NK-92 treated with Interleukin-12 subunit alpha and Interleukin-12 subunit beta, amount 100 ng/mL, for 24 hours (cell line): ENCODE results near the gene BACE1.

Experiments used
- DNase-seq: peaks from one replicate; lab custom pipeline; 2025; lab: John Stamatoyannopoulos, UW

Gene BACE1

DNA sequence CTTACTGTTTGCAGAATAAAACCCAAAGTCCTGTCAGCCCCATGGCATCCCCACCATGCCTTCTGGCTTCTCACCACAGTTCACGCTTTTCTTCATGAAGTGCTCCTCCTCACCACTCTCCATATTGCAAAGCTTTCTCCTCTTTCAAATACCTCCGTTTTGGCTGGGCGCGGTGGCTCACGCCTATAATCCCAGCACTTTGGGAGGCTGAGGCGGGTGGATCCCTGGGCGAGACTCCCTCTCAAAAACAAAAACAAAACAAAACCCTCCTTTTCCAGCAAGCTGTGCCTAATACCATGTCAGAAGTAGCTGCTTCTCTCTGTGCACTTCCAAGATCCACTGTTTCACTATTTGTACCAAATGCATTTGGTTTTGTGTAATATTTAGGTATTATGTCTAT, 6.7 kb downstream of the BACE1 start:
- no peak for DNase-seq

- no peak for DNase-seq
Measured at GRCh38 chr11:117305145-117305544, 10.9 kb downstream of the BACE1 start.

DNA sequence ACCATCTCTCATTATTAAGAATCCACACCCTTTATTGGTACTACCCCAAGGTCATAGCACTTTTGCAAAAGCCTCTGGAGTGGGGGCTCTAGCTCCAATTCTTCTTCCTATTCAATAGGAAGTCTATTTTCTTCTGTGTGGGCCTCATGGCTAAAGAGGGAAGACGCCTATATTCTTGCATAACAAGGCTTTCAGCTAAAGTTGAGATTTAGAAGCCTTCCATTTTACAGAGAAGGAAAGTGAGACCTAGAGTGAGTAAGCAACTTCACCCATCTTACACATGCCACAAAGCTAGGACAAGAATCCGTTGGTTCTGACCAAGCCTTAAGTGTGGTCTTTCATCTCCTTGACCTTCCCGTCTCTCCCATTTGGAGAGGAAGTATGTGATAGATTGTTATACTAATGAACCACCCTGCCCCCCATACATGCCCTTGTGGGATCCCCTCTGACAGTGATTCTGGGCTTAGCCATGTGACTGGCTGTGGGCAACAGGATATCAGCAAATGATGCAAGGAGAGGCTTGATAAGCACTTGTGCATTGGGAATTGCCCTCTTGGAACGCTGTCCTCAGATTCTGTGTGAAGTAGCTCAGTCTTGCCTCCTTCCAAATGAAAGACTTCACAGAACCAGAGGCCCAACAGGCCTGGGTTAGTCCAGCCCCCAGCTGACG, 12.3 kb downstream of the BACE1 start:
- DNase-seq, result no peak

DNA sequence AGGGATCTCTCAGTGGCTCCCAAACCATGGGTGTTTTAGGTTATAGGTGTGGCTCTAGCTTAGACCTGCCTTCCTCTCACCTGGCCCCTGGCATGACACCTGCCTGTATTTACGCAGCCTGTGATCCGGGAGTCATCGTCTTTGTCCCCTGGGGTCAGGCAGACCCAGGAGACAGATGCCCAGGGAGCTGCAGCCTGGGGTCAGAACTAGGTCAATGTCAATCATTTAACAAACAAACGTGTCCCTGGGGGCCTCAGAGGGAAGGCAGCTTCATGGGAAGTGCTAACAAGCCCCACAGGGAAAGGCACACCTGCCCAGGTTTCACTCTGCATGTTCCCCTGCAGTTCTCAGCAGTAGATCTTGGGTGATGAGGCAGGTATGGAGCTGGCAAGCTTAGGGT, 13.0 kb downstream of the BACE1 start:
- no peak for DNase-seq

DNA sequence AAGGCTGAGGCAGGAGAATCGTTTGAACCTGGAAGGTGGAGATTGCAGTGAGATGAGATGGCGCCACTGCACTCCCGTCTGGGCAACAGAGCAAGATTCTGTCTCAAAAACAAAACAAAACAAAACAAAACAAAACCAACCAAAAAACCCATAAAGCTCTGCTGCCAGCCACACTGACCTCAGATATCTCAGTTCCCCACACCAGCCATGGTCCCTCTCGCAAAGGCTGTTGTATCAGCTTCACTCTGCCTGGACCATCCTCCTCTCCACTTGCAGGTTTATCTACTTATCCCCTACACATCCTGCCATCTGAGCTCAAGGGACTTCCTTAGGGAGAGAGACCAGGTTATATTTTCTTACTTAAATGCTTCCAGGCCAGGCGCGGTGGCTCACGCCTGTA, 13.8 kb downstream of the BACE1 start:
- no peak for DNase-seq

DNA sequence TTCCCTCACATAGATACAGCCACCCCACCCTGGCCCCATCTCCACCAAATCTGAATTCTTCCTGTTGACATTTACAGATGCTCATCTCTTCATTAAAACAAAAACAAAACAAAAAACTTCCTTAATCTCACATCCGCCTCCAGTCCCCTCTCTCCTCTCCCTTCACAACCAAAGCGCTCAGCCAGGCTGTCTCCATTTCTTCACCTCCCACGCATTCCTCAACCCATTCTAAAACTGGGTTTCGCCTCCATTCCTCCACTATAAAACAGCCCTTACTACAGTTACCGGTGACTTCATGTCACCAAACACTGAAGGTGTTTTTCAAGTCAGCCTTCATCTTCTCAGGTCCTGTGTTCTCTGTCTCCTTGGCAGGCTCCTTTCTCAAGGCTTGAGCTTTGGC, 15.3 kb downstream of the BACE1 start:
- DNase-seq, result no peak

DNA sequence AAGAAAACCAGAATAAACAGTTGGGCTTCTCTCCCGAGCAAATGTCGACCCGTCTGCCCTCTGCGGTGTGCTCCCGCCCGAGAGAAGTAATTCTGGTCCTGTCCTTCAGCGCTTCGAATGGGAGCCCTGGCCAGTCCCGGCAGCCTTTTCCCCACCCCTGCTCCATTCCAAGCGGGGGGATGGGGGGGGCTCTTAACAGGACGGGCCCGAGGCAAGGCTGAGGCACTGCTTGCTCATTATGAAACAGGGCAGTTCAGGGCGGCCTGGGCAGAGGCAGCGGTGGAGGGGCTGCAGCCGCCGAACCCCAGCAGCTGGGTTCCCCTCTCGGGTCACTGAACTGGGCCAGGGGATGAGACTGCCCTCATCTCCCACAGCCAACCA, 15.8 kb downstream of the BACE1 start:
- DNase-seq, result no peak

DNA sequence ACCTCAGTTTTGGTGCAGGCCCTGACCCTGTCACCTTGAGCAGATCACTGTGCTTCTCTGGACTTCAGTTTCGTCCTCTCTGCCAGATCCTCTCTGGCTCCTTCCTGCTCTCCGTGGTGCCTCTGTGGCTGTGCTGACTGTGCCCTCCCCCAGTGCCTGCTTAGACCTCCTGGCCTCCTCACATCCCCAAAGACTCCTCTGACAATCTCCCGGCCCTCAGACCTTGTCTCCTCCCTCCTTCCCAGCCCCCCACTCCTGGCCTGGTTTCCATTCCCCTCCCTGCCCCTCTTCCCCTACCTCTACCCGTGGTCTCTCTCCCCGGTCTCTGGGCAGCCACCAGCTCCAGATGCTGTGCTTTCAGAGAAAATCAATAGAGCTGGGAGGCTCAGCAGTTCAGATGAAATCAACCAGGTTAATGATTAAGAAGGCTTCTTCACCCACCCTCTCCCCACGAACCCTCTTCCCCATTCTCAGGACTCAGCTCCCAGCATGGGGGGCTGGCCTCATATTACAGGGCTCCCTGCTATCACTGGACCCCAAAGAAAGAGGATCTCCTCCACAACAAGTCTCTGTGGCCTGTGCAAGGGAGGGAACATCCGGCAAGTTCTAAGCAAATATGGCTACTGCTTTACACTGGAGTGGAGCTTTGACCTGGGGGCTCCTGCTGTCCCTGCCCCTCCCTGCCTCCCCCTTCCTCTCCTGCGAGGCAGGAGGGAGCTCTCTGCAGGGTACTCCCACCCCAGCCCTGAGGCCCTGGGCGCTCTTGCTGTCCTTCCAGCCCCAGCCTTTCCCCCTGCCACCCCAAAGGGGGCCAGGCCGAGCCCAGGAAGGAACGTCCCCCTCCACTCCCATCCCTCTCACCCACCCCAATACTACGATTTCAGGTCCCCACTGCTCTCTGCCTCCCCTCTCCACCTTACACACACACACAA, 16.4 kb downstream of the BACE1 start:
- DNase-seq, result no peak

GRCh38 chr11:117298195-117298594, 17.9 kb downstream of the BACE1 start:
- DNase-seq, result no peak

GRCh38 chr11:117296881-117297280, 19.2 kb downstream of the BACE1 start:
- DNase-seq, result no peak

GRCh38 chr11:117295438-117296137, 20.5 kb downstream of the BACE1 start:
- DNase-seq, result no peak

GRCh38 chr11:117292616-117293015, 23.4 kb downstream of the BACE1 start:
- DNase-seq, result no peak

DNA sequence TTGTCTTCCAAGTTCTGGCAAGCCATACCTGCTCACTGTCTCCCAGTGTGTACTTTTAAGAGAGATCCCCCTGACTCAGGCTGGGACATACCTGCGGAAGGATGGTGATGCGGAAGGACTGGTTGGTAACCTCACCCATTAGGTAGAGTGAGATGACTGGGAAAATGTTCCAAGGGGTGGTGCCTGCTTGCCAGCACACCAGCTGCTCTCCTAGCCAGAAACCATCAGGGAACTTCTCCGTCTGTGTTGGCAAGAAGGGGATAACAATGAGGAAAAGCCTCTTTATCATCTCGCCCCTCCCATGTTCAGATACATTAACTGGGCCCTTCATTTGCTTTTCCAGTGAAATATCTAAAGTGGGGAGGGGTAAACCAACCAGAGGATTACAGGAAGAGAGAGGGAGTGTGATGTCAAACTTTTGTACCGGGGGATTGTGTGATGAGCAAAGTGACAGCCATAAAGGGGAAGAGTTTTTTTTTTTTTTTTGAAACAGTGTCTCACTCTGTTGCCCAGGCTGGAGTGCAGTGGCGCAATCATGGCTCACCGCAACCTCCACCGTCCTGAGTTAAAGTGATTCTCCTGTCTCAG, 25.2 kb downstream of the BACE1 start, which contains the start of gene BACE1-AS:
BACE1-AS (plus strand) TSS at position 538 of the 588 bp plus-strand sequence.
- no peak for DNase-seq

DNA sequence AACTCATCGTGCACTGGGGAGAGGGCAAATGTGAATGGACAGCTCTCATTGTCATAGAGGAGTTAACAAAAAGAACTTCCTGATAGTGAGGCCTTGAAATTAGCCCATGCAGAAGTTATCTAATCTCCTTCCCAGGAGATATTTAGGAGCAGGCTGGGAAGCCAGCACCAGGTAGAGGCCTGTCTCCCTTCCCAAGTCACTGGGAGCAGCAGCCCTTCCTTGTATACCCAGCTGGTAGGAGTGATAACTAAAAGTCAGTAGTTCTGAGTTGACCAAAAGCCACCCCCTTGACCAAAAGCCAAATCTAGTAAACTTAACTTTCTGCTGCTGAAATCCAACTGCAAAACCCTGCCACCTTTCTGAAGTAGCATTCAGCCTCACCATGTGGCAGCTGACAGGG, 26.3 kb downstream of the BACE1 start:
- DNase-seq, result no peak

DNA sequence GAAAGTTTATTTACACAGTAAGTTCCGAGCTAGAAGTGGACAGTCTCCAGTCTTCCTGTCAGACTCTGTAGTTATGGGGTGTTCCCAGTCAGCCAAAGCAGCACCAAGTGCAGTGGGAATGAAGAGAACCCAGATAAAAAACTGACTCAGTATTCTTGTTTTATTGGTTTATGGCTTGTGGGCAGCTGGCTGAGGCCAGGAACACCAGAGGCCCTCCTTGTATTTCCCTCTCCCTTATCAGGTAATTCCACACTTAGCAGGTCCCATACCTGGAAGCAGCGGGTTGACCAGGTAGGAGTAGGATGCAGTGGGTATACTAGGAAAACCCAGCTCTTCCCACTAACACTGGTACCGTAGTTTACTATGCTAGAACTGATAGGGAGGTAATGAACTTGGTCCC, 28.4 kb downstream of the BACE1 start:
- DNase-seq, result no peak

DNA sequence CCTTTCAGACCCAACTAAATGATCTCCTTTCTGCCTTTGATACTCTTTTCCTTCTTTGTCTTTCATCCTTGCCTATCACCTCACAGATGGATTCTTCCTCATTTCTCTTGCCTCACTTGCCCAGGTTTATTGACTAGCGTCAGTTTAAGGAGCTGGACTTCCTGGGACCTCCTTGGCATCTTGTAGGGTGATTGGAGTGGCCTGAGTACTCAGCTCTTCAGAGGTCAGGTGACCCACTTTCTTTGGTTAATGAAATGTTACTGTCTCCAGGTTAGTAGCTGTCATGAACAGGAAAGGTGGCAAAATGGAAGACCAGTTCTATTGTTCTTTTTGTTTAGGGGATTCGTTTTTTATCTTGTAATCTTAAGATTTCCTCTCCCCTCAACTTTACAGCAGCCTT, 29.5 kb downstream of the BACE1 start:
- DNase-seq, result no peak

- no peak for DNase-seq
Measured at GRCh38 chr11:117284053-117284452, 32.0 kb downstream of the BACE1 start.

GRCh38 chr11:117282956-117283355, 33.1 kb downstream of the BACE1 start:
- DNase-seq, result no peak

DNA sequence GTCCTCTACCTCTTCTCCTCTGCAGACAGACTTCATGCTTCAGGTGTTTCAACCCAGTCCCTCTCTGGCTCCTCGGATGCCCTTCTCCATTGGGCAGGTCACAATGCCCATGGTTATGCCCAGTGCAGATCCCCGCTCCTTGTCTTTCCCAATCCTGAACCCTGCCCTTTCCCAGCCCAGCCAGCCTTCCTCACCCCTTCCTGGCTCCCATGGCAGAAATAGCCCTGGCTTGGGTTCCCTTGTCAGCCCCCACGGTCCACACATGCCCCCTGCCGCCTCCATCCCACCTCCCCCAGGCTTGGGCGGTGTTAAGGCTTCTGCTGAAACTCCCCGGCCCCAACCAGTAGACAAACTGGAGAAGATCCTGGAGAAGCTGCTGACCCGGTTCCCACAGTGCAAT, 34.2 kb downstream of the BACE1 start:
- no peak for DNase-seq

GRCh38 chr11:117281159-117281558, 34.9 kb downstream of the BACE1 start:
- DNase-seq, result no peak

GRCh38 chr11:117279711-117280376, 36.2 kb downstream of the BACE1 start:
- no peak for DNase-seq

DNA sequence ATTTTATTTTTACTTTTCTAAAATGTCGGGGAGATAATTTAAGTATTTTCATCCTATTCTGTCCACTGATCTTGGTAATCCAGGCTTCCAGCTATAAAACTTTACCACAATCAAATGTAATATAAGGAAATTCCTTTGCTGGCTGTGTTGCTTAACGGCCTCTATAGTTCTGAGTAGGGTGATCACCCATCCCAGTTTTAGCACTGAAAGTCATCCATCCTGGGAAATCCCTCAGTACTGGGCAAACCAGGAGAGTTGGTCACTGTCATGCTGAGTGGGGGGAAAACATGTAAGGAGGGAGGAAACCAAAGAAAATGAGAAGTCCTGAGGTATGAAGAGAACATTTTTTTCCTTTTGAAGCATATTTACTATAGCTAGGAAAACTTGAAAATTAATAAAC, 37.7 kb downstream of the BACE1 start:
- no peak for DNase-seq
